HepG2 (cell line): ENCODE results near the gene DRAP1. TPM values are rescaled to one million over a fixed set of nuclear protein-coding genes. Genes with fewer than 3 reads are reported as not detected.
A peak's percentile ranks its signal among the peaks of the same experiment; 100 is the strongest.

Experiments used
- ATAC-seq: fragments of 200-7000 bp; cut with Tn5 transposase; 3 replicates; pipeline ENCODE4 v1.9.1; 2020; ENCODE audit warnings: mild to moderate bottlenecking, moderate library complexity
- BruUV-seq: library from RNA; stranded (reverse); fragments of 400-500 nt; replicated peaks from 2 replicates; lab custom pipeline; 2021; lab: Mats Ljungman, UMichigan
- CTCF ChIA-PET: fragments of 300-600 bp; formaldehyde crosslinking; extraction: SDS; loops from one replicate; lab custom pipeline; 2021; ENCODE audit warnings: low total read pairs, inconsistent platforms, low intra/inter-chr PET ratio; lab: Yijun Ruan, JAX
- POLR2A ChIA-PET: fragments of 350-600 bp; sonication (Branson Sonifier 250); formaldehyde crosslinking; loops from one replicate; lab custom pipeline; 2020; ENCODE audit warnings: antibody characterized with exemption, inconsistent platforms; lab: Yijun Ruan, JAX
- DNase-seq: peaks from one replicate; pipeline ENCODE4 v3.0.0-alpha.2; 2015; ENCODE audit warnings: low spot score
- FAIRE-seq: peaks from 3 replicates; lab custom pipeline; 2011; peaks lifted over from hg19 to GRCh38; lab: Jason Lieb, UNC
- H2AFZ ChIP-seq: one replicate; pipeline ENCODE4 v1.6.1; 2011; ENCODE audit warnings: low read length, inconsistent platforms
- H3K27ac ChIP-seq: fragments of 300-600 bp; 3 replicates; pipeline ENCODE4 v1.8.0; 2011; ENCODE audit warnings: mixed run types, mild to moderate bottlenecking, mixed read lengths, low read length, inconsistent platforms; ENCODE audit not compliant: insufficient read depth; ENCODE audit errors: extremely low read length
- H3K27me3 ChIP-seq, 2 experiments: fragments of 200-600 bp in 1 of 2; 2 replicates in 1 of 2; 3 replicates in 1 of 2; pipeline versions ENCODE4 v1.6.0 to v1.8.0; 2011; ENCODE audit warnings: low read length in 2 of 2, mild to moderate bottlenecking in 2 of 2, moderate library complexity in 2 of 2, inconsistent platforms in 1 of 2; ENCODE audit not compliant: insufficient read depth in 2 of 2, control insufficient read depth in 1 of 2
- H3K36me3 ChIP-seq, 2 experiments: fragments of 200-600 bp in 1 of 2; replicated peaks in 1 of 2; 2 replicates in 1 of 2; 3 replicates in 1 of 2; pipeline versions ENCODE4 v1.5.1 to v1.8.0; 2011; ENCODE audit warnings: low read length in 2 of 2, inconsistent platforms in 1 of 2; ENCODE audit not compliant: insufficient read depth in 2 of 2, control insufficient read depth in 1 of 2
- H3K4me1 ChIP-seq: 2 replicates; pipeline ENCODE4 v1.5.1; 2012; ENCODE audit warnings: low read length, inconsistent platforms; ENCODE audit not compliant: insufficient read depth
- H3K4me2 ChIP-seq: 2 replicates; pipeline ENCODE4 v1.6.0; 2011; ENCODE audit warnings: low read depth, low read length, inconsistent platforms
- H3K4me3 ChIP-seq, 3 experiments: fragments of 200-600 bp in 1 of 3; sonication (generic), shearing (Covaris generic) in 1 of 3; replicated peaks in 1 of 3; 2 replicates each; pipeline ENCODE4 v1.5.1; 2011 to 2016; ENCODE audit warnings: low read length in 3 of 3, inconsistent platforms in 2 of 3, low read depth in 2 of 3, mild to moderate bottlenecking in 2 of 3, control low read depth in 1 of 3, mixed read lengths in 1 of 3; ENCODE audit not compliant: insufficient read depth in 1 of 3
- H3K79me2 ChIP-seq: one replicate; pipeline ENCODE4 v1.6.1; 2011; ENCODE audit warnings: low read length, inconsistent platforms; ENCODE audit not compliant: insufficient read depth
- H3K9ac ChIP-seq: 2 replicates; pipeline ENCODE4 v1.6.0; 2011; ENCODE audit warnings: mild to moderate bottlenecking, low read depth, low read length, inconsistent platforms; ENCODE audit not compliant: insufficient read depth
- H3K9me3 ChIP-seq: 2 replicates; pipeline ENCODE4 v1.5.1; 2012; ENCODE audit warnings: mild to moderate bottlenecking, low read length
- H4K20me1 ChIP-seq: 2 replicates; pipeline ENCODE4 v1.6.0; 2011; ENCODE audit warnings: inconsistent platforms, mild to moderate bottlenecking, low read length, moderate library complexity; ENCODE audit not compliant: insufficient read depth
- ADNP ChIP-seq: sonication (generic); formaldehyde crosslinking; IDR thresholded peaks from 2 replicates; pipeline ENCODE4 v1.4.0; 2020; ENCODE audit warnings: missing genetic modification reagents
- AGO2 ChIP-seq: fragments of 200-400 bp; formaldehyde crosslinking; optimal IDR thresholded peaks from 2 replicates; pipeline ENCODE3; 2017; ENCODE audit warnings: mild to moderate bottlenecking, low read depth, low read length, moderate library complexity
- GFI1 ChIP-seq: sonication (generic); formaldehyde crosslinking; IDR thresholded peaks from 2 replicates; pipeline ENCODE4 v1.5.0; 2020; ENCODE audit warnings: missing genetic modification reagents, mild to moderate bottlenecking, borderline replicate concordance
- HCFC1 ChIP-seq: fragments of 150-350 bp; IDR thresholded peaks from 2 replicates; pipeline ENCODE4 v1.6.1; 2014; ENCODE audit warnings: low read depth, low read length
- RELA ChIP-seq: sonication (generic); formaldehyde crosslinking; IDR thresholded peaks from 2 replicates; pipeline ENCODE4 v1.4.0; 2020; ENCODE audit warnings: missing genetic modification reagents
- SNAI1 ChIP-seq: sonication (generic); formaldehyde crosslinking; IDR thresholded peaks from 2 replicates; pipeline ENCODE4 v1.5.0; 2020; ENCODE audit warnings: mild to moderate bottlenecking, missing genetic modification reagents, borderline replicate concordance
- SSRP1 ChIP-seq: IDR thresholded peaks from 2 replicates; pipeline ENCODE4 v1.6.1; 2016; ENCODE audit warnings: control low read depth
- THYN1 ChIP-seq: sonication (generic); formaldehyde crosslinking; IDR thresholded peaks from 2 replicates; pipeline ENCODE4 v1.8.1; 2023; ENCODE audit warnings: low read depth, mild to moderate bottlenecking, moderate library complexity, missing genetic modification reagents, borderline replicate concordance
- YEATS4 ChIP-seq: sonication (generic); formaldehyde crosslinking; IDR thresholded peaks from 2 replicates; pipeline ENCODE4 v1.4.0; 2020; ENCODE audit warnings: missing genetic modification reagents, borderline replicate concordance
- ZMAT3 ChIP-seq: sonication (generic); formaldehyde crosslinking; conservative IDR thresholded peaks from 2 replicates; pipeline ENCODE4 v1.7.0; 2021; ENCODE audit warnings: missing genetic modification reagents
- ZNF292 ChIP-seq: sonication (generic); formaldehyde crosslinking; IDR thresholded peaks from 2 replicates; pipeline ENCODE4 v1.8.1; 2022; ENCODE audit warnings: mild to moderate bottlenecking, low read depth, missing genetic modification reagents, borderline replicate concordance
- ZNF335 ChIP-seq: sonication (generic); formaldehyde crosslinking; IDR thresholded peaks from 2 replicates; pipeline ENCODE4 v1.4.0; 2020; ENCODE audit warnings: missing genetic modification reagents
- ZNF737 ChIP-seq: sonication (generic); formaldehyde crosslinking; IDR thresholded peaks from 2 replicates; pipeline ENCODE4 v1.5.0; 2020; ENCODE audit warnings: missing genetic modification reagents, mild to moderate bottlenecking, borderline replicate concordance
- ZNF777 ChIP-seq: sonication (generic); formaldehyde crosslinking; IDR thresholded peaks from 2 replicates; pipeline ENCODE4 v1.4.0; 2020; ENCODE audit warnings: missing genetic modification reagents
- ZNF850 ChIP-seq: sonication (generic); formaldehyde crosslinking; conservative IDR thresholded peaks from 2 replicates; pipeline ENCODE4 v1.9.0; 2021; ENCODE audit warnings: mild to moderate bottlenecking, missing genetic modification reagents
- WGBS: methylation state at CpG from one replicate; pipeline ENCODE4 v1.1.6; 2017; ENCODE audit warnings: low lambda C conversion rate; 5-methylcytosine and 5-hydroxymethylcytosine counted together
- in situ Hi-C: cut with HindIII; loops from 2 replicates; pipeline ENCODE4 v1.10.0; 2017; ENCODE audit warnings: low pct_unique_long_range_greater_than_20kb; ENCODE audit not compliant: extremely low pct_ligation_motif_present
- intact Hi-C: fragments of 100-400 bp; cut with micrococcal nuclease; formaldehyde crosslinking; loops from one replicate; pipeline ENCODE4 v1.10.0; 2022; ENCODE audit not compliant: unreplicated experiment
- polyA plus RNA-seq, 8 experiments: library from polyadenylated mRNA; depleted of rRNA in 3 of 8; stranded (reverse) in 7 of 8; unstranded in 1 of 8; fragments of >200 nt; fragmentation: Illumina TruSeq in 4 of 8; extraction: Trizol in 4 of 8; gene quantifications; 2 replicates each; pipeline versions ENCODE4 v1.2.1 to v1.2.3, GENCODE V29; 2011 to 2016; ENCODE audit warnings: low read depth in 4 of 8, missing spikeins in 1 of 8, mixed read lengths in 1 of 8; ENCODE audit not compliant: insufficient read depth in 1 of 8
- total RNA-seq, 5 experiments: library from RNA; depleted of rRNA; stranded (reverse); fragments of >200 nt; fragmentation: Illumina TruSeq; extraction: Trizol; gene quantifications; 2 replicates each; pipeline ENCODE4 v1.2.3, GENCODE V29; 2016; ENCODE audit warnings: low read depth in 1 of 5
- TF ChIP-seq, protein P1 (sequence below): sonication (generic); formaldehyde crosslinking; IDR thresholded peaks from 2 replicates; pipeline ENCODE4 v1.5.0; 2020; ENCODE audit warnings: mild to moderate bottlenecking, missing genetic modification reagents
- TF ChIP-seq, protein P2 (sequence below): sonication (generic); formaldehyde crosslinking; IDR thresholded peaks from 2 replicates; pipeline ENCODE4 v1.5.1; 2020; ENCODE audit warnings: missing genetic modification reagents, mild to moderate bottlenecking, borderline replicate concordance

The DRAP1 gene
- total and polyA plus RNA-seq, 2 of the 13 experiments (the other 11 are each of a cell fraction or from before 2014, with no cell fraction given): 46.8 to 52.3 TPM

DNA sequence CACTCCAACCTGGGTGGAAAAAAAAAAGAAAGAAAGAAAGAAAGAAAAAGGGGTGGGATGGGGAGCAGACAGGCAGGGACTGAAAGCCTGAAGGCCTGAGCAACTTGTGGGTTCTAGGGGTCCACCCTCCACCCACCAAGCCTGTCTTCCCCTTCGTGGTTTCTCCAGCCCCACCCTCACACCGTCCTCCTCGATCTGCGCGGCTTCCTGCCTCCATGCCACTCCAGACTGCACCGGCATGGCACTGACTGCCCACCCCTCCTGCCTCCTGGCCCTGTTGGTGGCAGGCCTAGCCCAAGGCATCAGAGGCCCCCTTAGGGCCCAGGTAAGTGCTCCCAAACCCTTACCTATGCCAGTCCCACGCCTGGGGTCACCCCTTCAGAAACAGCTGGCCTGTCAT lies 39.6 kb upstream of the DRAP1 start, which contains the start of gene CTSW:
TSS of gene CTSW (plus strand) at position 221 of the 400 bp plus-strand sequence. CDS start at position 239, 18 bp downstream.
- no peaks in the 10 kb centered on the region for H3K79me2 ChIP-seq
- FAIRE-seq: no peak
- H2AFZ ChIP-seq: no peak within 1 kb of the TSS
- TF ChIP-seq HCFC1 (no peak), AGO2 (peak; percentile 37)
- TF ChIP-seq, all 625 proteins: peak for 1
- intact Hi-C loops: no loop called here
- ATAC-seq (no peak), DNase-seq (no peak)
- in situ Hi-C loops: loop anchor here (5.0 kb wide), 1 partner anchor 108 kb away; no protein-coding TSS in a partner anchor
- H3K9me3 ChIP-seq: no peaks in the 10 kb centered on the region
- no peak within 1 kb of the TSS for H3K4me3 ChIP-seq
- no peaks in the 10 kb centered on the region for H3K27me3 ChIP-seq
- H4K20me1 ChIP-seq: no peaks in the 10 kb centered on the region
- no peak within 1 kb of the TSS for H3K27ac ChIP-seq
- H3K4me2 ChIP-seq: no peak within 1 kb of the TSS
- BruUV-seq: no TSS peak
- no peak within 1 kb of the TSS for H3K9ac ChIP-seq
- ChIA-PET POLR2A (interaction anchor here (1.1 kb wide), 1 partner anchor 21 kb away, joined by 4 read pairs; no protein-coding TSS in a partner anchor), CTCF (no interaction called here)
- peaks cover 4 to 13% of the 10 kb centered on the region in 2 experiments; a peak in 3 of 5 replicates for H3K36me3 ChIP-seq
- peaks cover 20% of the 10 kb centered on the region; the same call in 1 of the 2 replicates for H3K4me1 ChIP-seq
- WGBS: 80% methylated on average over 6 of the region's 7 CpGs

DNA sequence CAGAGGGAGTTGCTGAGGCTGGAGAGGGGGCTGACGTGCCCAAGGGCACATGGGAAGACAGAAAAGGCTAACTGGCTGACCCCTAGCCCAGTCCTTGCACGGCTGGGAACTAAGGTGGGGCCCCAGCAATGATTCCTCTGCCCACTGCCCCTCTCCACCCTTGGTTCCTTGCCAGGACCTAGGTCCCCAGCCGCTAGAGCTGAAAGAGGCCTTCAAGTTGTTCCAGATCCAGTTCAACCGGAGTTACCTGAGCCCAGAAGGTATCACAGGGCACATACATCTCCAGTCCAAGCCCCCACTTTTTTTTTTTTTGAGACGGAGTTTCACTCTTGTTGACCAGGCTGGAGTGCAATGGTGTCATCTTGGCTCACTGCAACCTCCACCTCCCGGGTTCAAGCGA lies 39.2 kb upstream of the DRAP1 start:
- intact Hi-C loops (no loop called here), in situ Hi-C loops (loop anchor here (5.0 kb wide), 1 partner anchor 107 kb away; no protein-coding TSS in a partner anchor)
- Histone ChIP-seq H2AFZ (no peak overlapping the region), H4K20me1 (no peaks in the 10 kb centered on the region), H3K27me3 (no peaks in the 10 kb centered on the region), H3K4me1 (peaks cover 24% of the 10 kb centered on the region), H3K4me2 (no peak overlapping the region), H3K36me3 (peaks cover 4 to 13% of the 10 kb centered on the region in 2 experiments; a peak in 3 of 5 replicates), H3K79me2 (no peaks in the 10 kb centered on the region), H3K9ac (no peak overlapping the region), H3K27ac (no peak overlapping the region), H3K4me3 (no peak overlapping the region), H3K9me3 (no peaks in the 10 kb centered on the region)
- no peak for DNase-seq
- ChIA-PET POLR2A (no interaction called here), CTCF (no interaction called here)
- no TSS peak for BruUV-seq
- no peak for FAIRE-seq
- WGBS: 79% methylated on average over 5 of the region's 7 CpGs
- ATAC-seq: no peak
- no peak for TF ChIP-seq ZNF737 (CRISPR knock-in tag)
- TF ChIP-seq ADNP (CRISPR knock-in tag): no peak
- no peak for TF ChIP-seq ZNF777 (CRISPR knock-in tag)
- no peak for TF ChIP-seq SSRP1 (CRISPR knock-in tag)
- no peak for TF ChIP-seq GFI1 (CRISPR knock-in tag)
- no peak for TF ChIP-seq ZNF335 (CRISPR knock-in tag)
- TF ChIP-seq, protein P1, sequence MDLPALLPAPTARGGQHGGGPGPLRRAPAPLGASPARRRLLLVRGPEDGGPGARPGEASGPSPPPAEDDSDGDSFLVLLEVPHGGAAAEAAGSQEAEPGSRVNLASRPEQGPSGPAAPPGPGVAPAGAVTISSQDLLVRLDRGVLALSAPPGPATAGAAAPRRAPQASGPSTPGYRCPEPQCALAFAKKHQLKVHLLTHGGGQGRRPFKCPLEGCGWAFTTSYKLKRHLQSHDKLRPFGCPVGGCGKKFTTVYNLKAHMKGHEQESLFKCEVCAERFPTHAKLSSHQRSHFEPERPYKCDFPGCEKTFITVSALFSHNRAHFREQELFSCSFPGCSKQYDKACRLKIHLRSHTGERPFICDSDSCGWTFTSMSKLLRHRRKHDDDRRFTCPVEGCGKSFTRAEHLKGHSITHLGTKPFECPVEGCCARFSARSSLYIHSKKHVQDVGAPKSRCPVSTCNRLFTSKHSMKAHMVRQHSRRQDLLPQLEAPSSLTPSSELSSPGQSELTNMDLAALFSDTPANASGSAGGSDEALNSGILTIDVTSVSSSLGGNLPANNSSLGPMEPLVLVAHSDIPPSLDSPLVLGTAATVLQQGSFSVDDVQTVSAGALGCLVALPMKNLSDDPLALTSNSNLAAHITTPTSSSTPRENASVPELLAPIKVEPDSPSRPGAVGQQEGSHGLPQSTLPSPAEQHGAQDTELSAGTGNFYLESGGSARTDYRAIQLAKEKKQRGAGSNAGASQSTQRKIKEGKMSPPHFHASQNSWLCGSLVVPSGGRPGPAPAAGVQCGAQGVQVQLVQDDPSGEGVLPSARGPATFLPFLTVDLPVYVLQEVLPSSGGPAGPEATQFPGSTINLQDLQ: no peak
- no peak for TF ChIP-seq ZNF850 (CRISPR knock-in tag)
- TF ChIP-seq RELA (CRISPR knock-in tag): no peak
- TF ChIP-seq YEATS4: no peak
- TF ChIP-seq ZNF292 (CRISPR knock-in tag): no peak
- TF ChIP-seq THYN1 (CRISPR knock-in tag): no peak
- no peak for TF ChIP-seq ZMAT3 (CRISPR knock-in tag)
- TF ChIP-seq, protein P2, sequence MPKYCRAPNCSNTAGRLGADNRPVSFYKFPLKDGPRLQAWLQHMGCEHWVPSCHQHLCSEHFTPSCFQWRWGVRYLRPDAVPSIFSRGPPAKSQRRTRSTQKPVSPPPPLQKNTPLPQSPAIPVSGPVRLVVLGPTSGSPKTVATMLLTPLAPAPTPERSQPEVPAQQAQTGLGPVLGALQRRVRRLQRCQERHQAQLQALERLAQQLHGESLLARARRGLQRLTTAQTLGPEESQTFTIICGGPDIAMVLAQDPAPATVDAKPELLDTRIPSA (CRISPR knock-in tag): no peak
- no peak for TF ChIP-seq SNAI1 (CRISPR knock-in tag)
